ENCODE measurements around the gene TMEM260.

TMEM260 gene

DNA sequence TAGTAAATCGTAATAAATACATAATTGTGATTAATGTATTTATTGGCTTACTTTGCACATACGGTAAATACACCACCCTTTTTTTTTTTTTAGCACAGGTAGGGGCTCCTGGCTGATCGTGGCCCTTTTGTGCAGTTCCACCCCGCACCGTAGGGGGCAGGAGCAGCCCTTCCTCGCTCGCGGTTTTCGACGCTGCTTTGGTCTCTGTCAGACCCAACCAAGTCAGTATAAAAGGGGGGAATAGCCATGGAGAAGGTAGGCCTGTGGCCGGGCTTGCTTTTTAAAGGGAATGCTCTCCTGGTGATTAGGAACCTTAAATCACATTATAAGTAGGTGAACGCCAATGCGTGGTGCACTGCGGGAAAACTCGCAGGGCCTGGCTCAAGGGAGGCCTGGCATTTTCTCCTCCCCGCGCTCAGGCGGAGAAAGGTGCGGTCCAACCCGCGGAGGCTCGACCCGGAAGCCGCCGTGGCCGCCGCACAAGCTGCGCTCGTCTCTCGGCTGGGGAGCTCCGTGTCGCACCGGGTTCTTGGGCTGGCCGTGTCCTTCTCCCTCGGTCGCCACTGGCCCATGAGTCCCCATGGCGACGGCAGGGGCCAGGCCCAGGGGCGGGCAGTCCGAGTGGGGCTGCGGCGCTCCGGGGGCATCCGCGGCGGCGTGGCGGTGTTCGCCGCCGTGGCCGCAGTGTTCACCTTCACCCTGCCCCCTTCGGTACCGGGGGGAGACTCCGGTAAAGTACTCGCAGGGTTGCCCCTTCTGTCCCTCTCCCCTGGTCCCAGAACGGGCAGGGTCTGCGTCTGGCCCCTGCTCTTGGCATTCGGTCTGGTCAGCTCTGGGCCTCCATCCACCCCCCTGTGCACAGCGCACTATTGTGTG lies at the start of gene TMEM260:
TSS of gene TMEM260 (plus strand) at position 454 of the 876 bp plus-strand sequence. CDS start at position 571, 117 bp downstream.
- peak; percentile 80 for DNase-seq

- DNase-seq: no peak
Measured at GRCh38 chr14:56532546-56532945, 47.1 kb upstream of the TMEM260 start.

DNA sequence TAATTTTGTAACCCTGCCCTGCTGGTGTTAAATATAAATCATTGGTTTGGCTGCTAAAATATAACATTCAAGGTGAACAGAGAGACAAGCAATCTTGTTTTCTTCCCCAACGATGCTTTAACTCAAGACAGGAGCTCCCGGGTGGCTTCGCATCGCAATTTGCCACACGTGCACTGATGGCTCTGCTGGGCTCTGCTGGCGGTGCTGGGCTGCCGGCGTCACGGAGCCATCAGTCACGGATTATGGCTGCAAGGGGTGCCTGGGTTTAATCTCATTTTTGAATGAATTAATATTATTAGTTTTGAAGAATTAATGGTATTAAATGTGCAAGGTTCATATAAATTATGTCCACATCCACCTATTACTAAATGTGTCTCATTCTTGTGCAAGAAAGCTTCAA lies 44.9 kb upstream of the TMEM260 start:
- DNase-seq: no peak

- no peak for DNase-seq
Measured at GRCh38 chr14:56539862-56540261, 39.7 kb upstream of the TMEM260 start.

- DNase-seq: no peak
Measured at GRCh38 chr14:56543436-56543835, 36.2 kb upstream of the TMEM260 start.

- no peak for DNase-seq
Measured at GRCh38 chr14:56549721-56550120, 29.9 kb upstream of the TMEM260 start.

DNA sequence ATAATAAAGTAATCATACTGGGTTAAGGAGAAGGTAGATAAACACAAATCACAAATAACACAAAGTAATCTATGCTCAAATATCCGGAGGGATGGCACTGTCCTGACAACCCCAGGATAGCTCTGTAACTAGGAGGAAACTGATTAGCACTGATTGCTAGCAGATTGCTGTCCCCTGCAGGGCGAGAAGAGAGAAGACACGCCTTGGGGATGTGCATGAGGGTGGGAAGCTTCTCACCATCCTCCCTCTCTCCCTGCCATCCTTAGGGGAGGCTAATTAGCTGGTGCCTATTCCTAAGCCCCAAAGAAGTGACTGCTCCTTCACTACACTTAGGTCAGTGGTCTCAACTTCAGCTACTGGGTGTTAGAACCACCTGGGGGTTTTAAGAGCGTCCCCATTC lies 27.0 kb upstream of the TMEM260 start:
- DNase-seq: no peak

DNA sequence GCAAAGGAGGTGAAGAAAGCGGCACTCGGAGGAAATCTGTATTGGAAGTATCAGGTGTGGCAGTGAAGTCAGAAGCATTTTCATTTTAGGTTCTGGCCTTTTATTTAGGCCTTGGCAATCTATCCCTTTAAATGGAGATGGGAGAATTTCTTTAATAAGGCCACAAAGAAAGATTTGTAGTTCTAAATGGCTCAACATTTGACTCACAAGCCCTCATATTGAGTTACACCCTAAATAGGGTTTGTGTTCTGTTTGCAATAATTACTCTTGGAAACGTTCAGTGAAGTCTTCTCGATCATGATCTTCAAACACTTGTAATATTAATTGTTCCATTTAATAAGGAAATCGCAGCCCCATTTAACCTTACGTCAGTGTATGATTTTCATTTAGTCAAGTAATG lies 25.3 kb upstream of the TMEM260 start:
- no peak for DNase-seq

GRCh38 chr14:56555921-56556570 lies 23.6 kb upstream of the TMEM260 start:
- peak; percentile 19 for DNase-seq

DNA sequence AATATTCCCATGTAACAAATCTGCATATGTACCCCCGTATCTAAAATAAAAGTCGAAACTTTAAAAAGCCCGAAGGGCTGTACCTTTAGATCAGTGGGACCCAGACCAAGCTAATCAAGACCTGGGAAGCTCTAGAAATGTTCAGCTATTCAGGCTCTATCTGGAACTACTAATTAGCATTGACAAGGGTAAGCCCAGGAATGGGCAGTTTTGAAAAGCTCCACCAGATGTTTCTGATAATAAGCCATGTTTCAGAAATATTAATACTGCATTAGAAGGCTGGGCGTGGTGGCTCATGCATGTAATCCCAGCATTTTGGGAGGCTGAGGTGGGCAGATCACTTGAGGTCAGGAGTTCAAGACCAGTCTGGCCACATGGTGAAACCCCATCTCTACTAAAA lies 20.4 kb upstream of the TMEM260 start:
- DNase-seq: no peak

DNA sequence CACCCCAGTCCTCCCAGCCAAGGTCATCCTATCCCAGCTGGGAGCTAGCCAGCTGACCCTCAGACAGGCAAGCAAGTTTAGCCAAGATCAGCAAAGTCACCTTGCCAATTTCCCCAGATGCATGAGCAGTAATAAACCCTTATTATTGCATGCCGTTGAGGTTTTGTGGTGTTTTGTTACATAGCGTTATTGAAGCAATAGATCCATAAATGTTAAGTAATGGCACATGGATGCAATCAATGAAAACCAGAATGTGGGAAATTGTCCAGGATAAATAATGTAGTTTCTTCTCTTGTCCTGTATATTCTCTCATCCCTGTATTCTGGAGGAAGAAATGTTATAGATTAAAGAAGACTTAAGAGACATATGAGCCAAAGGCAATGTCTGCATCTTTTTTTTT lies 18.0 kb upstream of the TMEM260 start:
- no peak for DNase-seq

GRCh38 chr14:56562883-56563282 lies 16.7 kb upstream of the TMEM260 start:
- no peak for DNase-seq

- no peak for DNase-seq
Measured at GRCh38 chr14:56569174-56569573, 10.4 kb upstream of the TMEM260 start.

- DNase-seq: no peak
Measured at GRCh38 chr14:56570295-56570694, 9.3 kb upstream of the TMEM260 start.

GRCh38 chr14:56580221-56580711 lies 668 bp downstream of the TMEM260 start:
- DNase-seq: no peak

GRCh38 chr14:56581041-56581727 lies 1.6 kb downstream of the TMEM260 start:
- DNase-seq: no peak

DNA sequence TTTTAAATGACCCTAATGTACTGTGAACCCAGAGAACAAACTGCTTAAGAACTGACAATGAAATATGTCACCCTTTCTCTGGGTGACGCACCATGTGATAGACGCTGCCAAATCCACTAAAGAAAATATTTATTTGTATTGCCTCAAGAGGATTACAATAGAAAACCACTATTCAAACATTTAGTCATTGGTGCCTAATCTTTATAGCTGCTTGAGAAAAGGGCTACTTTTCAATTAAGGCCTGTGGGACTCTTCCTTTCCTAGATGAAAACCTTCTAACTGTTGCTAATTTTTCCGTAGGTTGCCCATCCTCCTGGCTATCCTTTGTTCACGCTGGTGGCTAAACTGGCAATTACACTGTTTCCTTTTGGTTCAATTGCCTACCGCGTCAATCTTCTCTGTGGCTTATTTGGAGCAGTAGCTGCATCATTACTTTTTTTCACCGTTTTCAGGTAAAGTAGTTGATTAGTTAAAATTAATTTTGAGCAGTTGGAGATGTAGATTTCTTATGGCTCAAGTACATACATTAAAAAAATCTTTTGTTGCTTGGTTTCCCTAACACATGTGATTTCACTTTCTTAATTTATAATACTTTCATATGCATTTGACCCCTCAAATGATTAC lies 6.0 kb downstream of the TMEM260 start:
- DNase-seq: peak; percentile 11

DNA sequence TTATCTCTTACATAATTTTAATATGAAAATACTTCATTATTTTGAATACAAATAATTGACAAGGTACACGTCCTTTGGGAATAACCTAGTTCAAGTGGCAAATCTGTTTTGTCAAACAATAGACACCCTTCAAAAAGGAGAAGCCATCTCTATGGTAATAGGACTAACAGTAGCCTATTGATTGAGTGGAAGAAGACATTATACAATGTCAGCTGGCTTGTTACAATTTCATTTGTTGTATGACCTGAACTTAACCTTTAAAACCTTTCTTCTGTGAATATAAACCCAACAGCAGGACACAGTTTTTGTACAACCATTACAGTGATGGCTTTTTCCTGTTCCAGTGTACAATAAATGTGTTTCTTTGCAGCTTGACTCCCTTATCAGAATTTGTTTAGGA lies 8.1 kb downstream of the TMEM260 start:
- no peak for DNase-seq

DNA sequence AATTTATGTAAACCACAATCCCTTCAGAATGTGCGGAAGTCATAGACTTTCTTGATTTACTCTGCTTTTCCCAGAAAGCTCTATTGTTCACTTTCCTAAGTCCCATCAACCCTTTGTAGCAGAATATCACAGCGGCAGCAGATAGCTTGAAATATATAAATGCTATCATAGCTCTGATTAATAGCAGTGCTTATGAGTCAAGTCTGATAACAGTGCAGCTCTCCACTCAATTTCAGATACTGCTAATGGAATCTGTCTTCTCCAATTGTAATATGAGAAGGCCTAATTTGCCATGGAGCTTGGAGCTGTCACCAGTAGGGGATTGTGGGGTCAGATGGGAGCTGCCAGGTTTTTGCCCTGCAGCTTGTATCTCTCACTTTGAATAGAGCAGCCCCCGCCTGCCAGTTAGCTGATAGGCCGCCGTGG lies 10.9 kb downstream of the TMEM260 start:
- DNase-seq: no peak

DNA sequence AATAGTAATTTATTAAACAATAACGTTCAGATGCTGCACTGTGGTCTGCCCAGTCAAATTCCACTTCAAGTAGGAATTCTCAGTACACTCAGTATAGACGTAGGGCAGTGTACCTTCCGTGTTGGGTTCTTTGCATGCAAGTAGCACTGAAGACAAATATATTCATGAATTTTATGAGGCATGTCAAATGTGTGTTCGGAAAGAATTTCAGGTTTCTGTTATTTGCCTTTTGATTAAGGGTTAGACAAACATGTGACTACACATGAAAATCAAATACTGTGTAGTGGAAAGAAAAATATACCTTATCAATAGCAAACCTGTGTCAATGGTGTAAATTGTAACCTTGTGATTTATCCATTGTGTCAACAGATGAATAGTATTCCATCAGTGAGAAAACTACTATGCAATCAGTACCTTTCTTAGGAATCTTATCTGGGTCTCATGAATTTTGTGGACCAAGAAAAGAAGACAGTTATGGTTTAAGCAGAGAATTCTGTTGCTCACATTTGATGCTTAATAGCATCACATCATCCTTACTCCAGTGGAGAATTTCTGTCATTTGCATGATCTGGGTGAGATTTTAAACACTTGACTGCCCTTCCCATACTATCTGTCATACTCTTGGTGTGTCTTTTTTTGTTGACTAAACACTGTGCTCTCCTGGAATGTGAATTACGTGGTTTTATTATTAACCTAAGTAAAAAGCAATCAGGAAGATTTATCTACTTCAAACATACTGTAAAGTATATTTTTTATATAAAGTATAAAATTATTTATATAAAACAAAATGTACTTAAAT lies 13.3 kb downstream of the TMEM260 start:
- no peak for DNase-seq

DNA sequence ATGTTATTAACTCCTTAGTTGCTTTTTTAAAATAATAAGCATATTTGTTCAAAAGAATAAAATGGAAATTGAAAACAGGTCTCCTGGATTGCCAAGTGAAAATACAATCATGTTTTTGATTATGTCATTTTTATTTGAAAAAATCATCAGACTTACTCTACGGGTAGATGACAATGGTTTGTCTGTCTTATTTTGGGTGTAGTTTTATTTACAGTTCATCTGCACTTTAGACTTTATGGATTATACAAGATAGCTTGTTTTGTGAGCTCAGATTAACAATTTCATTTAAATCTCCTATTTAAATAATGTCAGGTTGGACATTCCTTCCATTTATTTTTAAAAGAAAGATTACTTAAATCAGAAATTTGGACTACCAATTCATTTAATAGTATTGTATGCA lies 14.8 kb downstream of the TMEM260 start:
- DNase-seq: no peak

- DNase-seq: no peak
Measured at GRCh38 chr14:56598519-56598918, 18.9 kb downstream of the TMEM260 start.
